GM13977 (cell line): ENCODE measurements around the gene BLTP2.
A peak's percentile ranks its signal among the peaks of the same experiment; 100 is the strongest.
"Not testable (repeated sequence)": the region's sequence is repeated elsewhere in the genome, so short reads cannot be mapped to it uniquely, and the experiment has no call there.

Experiments used
- DNase-seq: peaks from one replicate; pipeline ENCODE4 v3.0.0; 2012; ENCODE audit warnings: low spot score
- CTCF ChIP-seq: IDR thresholded peaks from 2 replicates; pipeline ENCODE4 v1.5.1; 2012; ENCODE audit warnings: mild to moderate bottlenecking, control low read depth; ENCODE audit not compliant: insufficient read depth; ENCODE audit errors: extremely low read depth, missing control alignments
- in situ Hi-C: fragments of 300-500 bp; cut with MboI; formaldehyde crosslinking; loops from one replicate; pipeline ENCODE4 v1.12.0; 2022; ENCODE audit warnings: low sequenced_read_pairs, low pct_unique_long_range_greater_than_20kb, mixed read lengths, inconsistent platforms; ENCODE audit not compliant: unreplicated experiment

Gene BLTP2

DNA sequence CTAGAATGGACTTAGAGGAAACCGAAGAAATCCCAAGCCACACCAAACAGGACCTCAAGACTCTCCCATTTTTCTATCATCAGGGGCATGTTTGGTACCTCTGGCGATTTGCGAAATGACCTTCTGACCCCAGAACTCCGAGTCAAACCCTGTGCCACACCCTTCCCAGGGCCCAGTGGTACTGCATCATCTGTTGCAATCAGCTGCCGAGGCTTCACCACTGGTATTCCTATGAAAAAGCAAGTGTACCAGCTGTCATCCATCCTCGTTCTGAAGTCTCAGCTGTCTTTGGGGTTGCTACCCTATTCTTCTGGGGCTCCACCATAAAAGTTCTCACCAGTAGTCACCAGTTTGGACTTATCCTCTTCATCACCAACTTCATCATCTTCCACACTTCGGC lies 28.7 kb downstream of the BLTP2 start:
- TF ChIP-seq CTCF = no peak
- DNase-seq = no peak
- in situ Hi-C loops = no loop called here

- no peak for TF ChIP-seq CTCF
- in situ Hi-C loops = no loop called here
- DNase-seq = no peak
Observed at GRCh38 chr17:28615260-28615940, 29.6 kb downstream of the BLTP2 start.

DNA sequence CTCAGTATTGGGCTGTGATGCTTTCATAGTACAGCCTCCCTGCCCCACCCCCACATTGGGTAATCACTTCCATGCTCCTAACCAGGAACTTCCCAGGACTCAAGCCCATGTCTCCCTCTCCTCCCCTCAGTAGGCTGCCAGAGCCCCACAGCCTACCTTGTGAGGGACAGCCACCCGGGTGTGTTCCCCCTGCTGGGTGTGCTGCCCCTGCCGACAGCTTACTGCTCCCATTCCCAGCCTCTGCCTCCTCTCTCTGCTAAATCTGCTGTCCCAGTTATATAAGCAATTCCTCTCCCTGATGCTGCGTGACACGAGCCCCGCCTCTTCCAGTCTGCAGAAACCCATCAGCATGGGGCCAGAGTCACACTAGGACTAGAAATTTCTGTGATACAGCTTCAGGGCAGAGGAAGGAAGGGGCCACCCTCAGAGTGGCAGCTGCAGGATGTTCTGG lies 31.0 kb downstream of the BLTP2 start, which contains the start of gene RSKR:
Gene RSKR (minus strand): TSS at position 255 of the 451 bp plus-strand sequence. CDS start 24 bp downstream, at position 231.
- in situ Hi-C loops = no loop called here
- TF ChIP-seq CTCF = no peak
- DNase-seq = no peak

DNA sequence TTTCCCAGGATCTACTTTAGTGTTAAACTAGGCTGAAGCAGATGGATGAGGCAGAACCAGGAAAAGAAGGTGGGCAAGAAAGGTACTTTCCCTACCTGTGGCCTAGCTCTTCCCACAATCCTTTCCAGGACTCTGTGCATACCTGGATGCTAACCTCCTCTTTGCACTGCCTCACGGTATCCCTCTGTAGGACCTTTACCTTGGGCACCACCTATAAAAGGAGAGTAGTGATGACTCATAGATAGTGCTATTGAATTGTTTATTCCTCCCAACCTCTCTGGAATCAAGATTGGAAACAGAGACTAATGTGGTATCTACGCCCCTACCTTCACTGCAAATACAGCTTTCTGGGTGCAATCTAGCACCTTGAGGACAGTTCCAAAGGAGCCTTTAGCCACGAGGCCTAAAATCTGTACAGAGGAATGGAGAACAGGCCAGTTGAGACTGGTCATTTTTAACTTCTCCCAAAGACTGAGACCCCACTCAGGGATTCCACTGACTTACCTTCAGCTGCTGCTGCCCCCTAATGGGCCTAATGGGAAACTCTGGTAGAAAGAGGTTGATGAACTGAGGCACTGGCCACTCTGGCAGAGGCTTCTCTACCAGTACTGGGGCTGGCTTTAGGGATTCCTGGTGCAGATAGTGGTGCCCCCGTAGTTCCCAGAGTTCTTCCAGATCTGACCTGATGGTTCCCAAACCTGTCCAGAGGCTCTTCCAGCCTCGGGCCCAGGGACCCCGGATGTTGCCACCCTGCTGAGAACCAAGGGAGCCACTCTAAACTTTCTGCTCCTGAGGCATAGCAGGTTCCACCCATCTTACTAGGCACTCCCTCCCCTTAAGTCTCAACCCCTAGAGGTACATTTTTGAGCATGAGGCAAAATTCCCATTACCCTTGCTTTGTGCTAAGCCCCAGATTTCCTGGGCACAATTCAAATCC lies 31.8 kb downstream of the BLTP2 start:
- TF ChIP-seq CTCF = peak; percentile 66
- peak; percentile 48 for DNase-seq
- in situ Hi-C loops = no loop called here

DNA sequence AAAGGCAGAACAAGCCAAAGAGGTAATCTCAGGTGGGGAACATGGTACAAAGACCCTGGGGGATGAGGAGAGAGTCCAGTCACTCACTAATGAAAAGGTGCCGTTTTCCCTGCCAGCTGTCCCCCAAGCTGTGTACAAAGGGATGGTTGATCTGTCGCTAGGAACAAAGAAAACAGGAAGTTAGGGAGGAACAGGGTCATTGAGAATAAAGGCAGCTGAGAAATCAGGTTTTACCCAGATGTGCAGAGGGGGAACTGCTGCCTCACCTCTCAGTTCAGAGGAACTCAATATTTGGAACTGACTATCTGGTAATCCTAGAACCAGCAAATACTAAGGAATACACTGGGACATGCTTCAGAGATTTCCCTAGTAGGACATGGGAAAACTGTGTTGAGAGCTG lies 32.4 kb downstream of the BLTP2 start:
- TF ChIP-seq CTCF = no peak
- no peak for DNase-seq
- in situ Hi-C loops = no loop called here

DNA sequence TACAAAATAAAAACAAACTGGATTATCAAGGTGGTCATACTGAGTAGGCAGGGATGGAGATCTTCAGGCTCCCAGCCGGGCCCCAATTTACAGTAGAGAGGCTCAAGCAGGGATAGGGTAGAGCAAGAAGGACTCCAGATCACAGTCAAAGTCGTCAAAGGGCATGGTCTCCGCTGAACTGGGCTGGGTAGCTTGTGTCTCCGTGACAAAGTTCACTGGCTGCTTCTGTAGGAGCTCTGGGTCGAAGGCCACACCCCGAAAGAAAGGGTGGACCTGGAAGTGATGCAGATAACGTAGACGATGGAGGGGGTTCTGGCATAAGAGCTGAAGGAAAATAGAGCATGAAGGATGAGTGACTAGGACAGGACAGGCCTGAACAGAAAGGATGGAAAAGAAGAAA lies 34.6 kb downstream of the BLTP2 start:
- in situ Hi-C loops = no loop called here
- no peak for TF ChIP-seq CTCF
- no peak for DNase-seq

DNA sequence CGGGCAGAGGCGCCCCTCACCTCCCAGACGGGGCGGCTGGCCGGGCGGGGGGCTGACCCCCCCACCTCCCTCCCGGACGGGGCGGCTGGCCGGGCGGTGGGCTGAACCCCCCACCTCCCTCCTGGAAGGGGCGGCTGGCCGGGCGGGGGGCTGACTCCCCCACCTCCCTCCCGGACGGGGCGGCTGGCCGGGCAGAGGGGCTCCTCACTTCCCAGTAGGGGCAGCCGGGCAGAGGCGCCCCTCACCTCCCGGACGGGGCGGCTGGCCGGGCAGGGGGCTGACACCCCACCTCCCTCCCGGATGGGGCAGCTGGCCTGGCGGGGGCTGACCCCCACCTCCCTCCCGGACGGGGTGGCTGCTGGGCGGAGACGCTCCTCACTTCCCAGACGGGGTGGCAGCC lies 40.9 kb downstream of the BLTP2 start:
- DNase-seq = not testable (repeated sequence)
- in situ Hi-C loops = loop anchor here (10.0 kb wide), 1 partner anchor 49 kb away; the partner anchor contains the start of gene UNC119
